GM12875 (cell line): ENCODE results near the gene DAZ1.
"Not testable (repeated sequence)": the region's sequence is repeated elsewhere in the genome, so short reads cannot be mapped to it uniquely, and the experiment has no call there.

Experiments used
- H3K4me3 ChIP-seq: one replicate; pipeline ENCODE4 v1.5.1; 2011; ENCODE audit warnings: low read depth, low read length, control low read depth

Gene DAZ1, protein sequence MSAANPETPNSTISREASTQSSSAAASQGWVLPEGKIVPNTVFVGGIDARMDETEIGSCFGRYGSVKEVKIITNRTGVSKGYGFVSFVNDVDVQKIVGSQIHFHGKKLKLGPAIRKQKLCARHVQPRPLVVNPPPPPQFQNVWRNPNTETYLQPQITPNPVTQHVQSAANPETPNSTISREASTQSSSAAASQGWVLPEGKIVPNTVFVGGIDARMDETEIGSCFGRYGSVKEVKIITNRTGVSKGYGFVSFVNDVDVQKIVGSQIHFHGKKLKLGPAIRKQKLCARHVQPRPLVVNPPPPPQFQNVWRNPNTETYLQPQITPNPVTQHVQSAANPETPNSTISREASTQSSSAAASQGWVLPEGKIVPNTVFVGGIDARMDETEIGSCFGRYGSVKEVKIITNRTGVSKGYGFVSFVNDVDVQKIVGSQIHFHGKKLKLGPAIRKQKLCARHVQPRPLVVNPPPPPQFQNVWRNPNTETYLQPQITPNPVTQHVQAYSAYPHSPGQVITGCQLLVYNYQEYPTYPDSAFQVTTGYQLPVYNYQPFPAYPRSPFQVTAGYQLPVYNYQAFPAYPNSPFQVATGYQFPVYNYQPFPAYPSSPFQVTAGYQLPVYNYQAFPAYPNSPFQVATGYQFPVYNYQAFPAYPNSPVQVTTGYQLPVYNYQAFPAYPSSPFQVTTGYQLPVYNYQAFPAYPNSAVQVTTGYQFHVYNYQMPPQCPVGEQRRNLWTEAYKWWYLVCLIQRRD

DNA sequence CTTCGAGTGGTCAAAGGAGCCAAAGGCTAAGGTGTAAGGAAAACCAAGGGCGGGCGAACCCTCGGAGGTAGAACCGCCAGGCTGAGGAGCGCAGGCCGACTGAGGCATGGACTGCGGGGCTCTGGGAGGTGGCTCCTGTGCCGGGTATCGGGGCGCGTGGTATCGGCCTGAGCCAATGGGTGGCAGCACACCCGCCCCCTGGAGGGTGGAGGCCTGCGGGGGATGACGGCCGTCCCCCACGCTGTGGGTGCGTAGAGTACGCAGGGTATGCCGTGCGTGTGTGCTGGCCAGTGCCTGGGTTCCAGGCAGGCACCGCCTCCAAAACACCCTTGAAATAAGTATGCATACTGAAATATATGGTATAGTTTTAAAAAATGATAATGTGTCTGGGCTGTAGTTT, at the start of gene DAZ1:
TSS of gene DAZ1 (minus strand) at position 101 of the 400 bp plus-strand sequence. CDS start 208 bp downstream, outside the sequence.
- H3K4me3 ChIP-seq = not testable (repeated sequence)

DNA sequence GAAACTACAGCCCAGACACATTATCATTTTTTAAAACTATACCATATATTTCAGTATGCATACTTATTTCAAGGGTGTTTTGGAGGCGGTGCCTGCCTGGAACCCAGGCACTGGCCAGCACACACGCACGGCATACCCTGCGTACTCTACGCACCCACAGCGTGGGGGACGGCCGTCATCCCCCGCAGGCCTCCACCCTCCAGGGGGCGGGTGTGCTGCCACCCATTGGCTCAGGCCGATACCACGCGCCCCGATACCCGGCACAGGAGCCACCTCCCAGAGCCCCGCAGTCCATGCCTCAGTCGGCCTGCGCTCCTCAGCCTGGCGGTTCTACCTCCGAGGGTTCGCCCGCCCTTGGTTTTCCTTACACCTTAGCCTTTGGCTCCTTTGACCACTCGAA, 20.4 kb upstream of the DAZ1 start, which contains the start of gene DAZ2:
TSS of gene DAZ2 (plus strand) at position 301 of the 400 bp plus-strand sequence. CDS start 208 bp downstream, outside the sequence.
- H3K4me3 ChIP-seq = not testable (repeated sequence)

DNA sequence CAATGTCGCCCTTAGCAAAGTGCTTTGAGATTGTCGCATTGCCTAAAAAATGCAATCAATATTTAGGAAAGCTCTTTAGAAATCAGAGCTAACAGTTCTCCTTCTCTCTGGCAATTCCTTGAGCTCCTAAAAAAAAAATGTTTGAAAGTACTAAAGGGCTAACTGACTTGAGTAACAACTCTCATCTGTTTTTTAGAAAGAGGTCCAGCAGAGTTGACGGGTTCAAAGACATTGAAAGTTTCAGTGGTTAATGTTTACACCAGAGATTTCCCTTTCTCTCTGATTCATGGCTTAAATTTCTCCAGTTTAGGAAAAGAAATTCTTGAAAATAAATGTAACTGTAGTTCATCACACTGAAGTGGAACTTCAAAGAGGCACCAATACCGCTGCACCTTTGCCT, 11.9 kb upstream of the DAZ1 start:
- not testable (repeated sequence) for H3K4me3 ChIP-seq

DNA sequence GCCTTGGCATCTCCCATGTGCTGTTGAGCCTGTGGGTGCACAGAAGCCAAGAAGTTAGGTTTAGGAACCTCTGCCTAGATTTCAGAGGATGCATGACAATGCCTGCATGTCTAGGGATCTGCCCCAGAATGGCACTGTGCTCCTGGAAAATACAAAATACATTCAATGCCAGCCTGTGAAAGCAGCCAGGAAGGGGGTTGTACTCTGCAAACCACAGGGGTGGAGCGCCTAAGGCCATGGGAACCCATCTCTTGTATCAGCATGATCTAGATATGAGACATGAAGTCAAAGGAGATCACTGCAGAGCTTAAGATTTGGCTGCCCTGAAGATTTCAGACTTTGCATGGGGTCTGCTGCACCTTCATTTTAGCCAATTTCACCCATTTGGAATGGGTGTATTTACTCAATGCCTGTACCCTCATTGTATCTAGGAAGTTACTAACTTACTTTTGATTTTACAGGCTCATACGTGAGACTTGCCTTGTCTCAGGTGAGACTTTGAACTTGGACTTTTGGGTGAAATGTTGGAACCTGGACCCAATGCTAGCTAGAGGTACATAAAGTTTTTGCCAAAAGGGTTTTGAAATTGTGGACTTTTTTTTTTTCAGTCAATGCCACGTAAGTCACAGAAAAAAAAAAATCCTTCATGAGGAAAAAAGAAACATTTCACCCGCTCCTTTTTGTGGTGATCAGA, 11.1 kb upstream of the DAZ1 start:
- H3K4me3 ChIP-seq = not testable (repeated sequence)

DNA sequence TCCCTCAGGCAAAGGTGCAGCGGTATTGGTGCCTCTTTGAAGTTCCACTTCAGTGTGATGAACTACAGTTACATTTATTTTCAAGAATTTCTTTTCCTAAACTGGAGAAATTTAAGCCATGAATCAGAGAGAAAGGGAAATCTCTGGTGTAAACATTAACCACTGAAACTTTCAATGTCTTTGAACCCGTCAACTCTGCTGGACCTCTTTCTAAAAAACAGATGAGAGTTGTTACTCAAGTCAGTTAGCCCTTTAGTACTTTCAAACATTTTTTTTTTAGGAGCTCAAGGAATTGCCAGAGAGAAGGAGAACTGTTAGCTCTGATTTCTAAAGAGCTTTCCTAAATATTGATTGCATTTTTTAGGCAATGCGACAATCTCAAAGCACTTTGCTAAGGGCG, 8.6 kb upstream of the DAZ1 start:
- H3K4me3 ChIP-seq = not testable (repeated sequence)
